GM21825 (cell line): Measurements from ENCODE around the gene USP32.
A peak's percentile ranks its signal among the peaks of the same experiment; 100 is the strongest.
"Not testable (repeated sequence)": the region's sequence is repeated elsewhere in the genome, so short reads cannot be mapped to it uniquely, and the experiment has no call there.

ENCODE experiments used
- ATAC-seq: cut with Tn5 transposase; IDR thresholded peaks from one replicate; pipeline ENCODE4 v1.9.1; 2021; ENCODE audit warnings: mild to moderate bottlenecking, moderate library complexity; ENCODE audit not compliant: unreplicated experiment

Gene USP32, protein sequence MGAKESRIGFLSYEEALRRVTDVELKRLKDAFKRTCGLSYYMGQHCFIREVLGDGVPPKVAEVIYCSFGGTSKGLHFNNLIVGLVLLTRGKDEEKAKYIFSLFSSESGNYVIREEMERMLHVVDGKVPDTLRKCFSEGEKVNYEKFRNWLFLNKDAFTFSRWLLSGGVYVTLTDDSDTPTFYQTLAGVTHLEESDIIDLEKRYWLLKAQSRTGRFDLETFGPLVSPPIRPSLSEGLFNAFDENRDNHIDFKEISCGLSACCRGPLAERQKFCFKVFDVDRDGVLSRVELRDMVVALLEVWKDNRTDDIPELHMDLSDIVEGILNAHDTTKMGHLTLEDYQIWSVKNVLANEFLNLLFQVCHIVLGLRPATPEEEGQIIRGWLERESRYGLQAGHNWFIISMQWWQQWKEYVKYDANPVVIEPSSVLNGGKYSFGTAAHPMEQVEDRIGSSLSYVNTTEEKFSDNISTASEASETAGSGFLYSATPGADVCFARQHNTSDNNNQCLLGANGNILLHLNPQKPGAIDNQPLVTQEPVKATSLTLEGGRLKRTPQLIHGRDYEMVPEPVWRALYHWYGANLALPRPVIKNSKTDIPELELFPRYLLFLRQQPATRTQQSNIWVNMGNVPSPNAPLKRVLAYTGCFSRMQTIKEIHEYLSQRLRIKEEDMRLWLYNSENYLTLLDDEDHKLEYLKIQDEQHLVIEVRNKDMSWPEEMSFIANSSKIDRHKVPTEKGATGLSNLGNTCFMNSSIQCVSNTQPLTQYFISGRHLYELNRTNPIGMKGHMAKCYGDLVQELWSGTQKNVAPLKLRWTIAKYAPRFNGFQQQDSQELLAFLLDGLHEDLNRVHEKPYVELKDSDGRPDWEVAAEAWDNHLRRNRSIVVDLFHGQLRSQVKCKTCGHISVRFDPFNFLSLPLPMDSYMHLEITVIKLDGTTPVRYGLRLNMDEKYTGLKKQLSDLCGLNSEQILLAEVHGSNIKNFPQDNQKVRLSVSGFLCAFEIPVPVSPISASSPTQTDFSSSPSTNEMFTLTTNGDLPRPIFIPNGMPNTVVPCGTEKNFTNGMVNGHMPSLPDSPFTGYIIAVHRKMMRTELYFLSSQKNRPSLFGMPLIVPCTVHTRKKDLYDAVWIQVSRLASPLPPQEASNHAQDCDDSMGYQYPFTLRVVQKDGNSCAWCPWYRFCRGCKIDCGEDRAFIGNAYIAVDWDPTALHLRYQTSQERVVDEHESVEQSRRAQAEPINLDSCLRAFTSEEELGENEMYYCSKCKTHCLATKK (N-terminal part only)

DNA sequence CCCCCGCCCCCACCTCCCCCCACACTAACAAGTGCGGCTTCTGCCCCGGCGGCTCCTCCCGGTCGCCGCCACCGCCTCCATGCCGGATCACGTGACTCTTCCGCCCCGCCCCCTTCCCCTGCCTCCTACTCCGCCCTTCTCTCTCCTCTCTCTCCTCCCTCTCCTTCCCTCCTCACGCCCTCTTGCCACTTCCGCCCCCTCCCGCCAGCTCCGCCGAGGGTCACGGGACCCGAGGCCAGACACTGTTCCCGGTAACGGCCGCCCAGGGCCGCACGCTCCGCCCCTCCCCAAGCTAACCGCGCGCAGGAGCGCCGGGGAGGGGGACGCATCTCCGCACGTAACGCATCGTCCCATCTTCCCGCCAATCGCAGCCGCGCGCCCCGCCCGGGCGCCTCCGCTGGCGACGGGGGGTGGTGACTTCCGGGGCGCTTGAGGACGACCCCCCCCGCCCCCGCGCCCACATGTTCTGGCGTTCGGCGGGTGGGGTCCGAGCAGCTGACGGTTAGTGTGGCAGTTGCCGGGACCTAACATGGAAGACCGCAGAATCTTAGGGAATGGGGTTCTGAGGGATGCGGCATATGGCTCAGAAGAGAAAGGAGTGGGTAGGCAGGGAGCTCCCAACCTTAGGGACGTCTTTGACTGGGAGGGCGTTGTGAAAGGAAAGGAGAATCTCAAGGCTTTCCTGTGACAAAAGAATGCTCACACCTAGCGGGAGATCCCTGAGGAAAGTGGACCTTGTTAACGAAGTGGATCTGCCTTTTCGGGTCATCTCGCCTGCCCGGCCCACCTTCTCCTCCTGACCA, at the start of gene USP32:
TSS of gene USP32 (minus strand) at position 92 of the 803 bp plus-strand sequence. CDS start 194 bp downstream, outside the sequence.
- ATAC-seq: peak; percentile 87

DNA sequence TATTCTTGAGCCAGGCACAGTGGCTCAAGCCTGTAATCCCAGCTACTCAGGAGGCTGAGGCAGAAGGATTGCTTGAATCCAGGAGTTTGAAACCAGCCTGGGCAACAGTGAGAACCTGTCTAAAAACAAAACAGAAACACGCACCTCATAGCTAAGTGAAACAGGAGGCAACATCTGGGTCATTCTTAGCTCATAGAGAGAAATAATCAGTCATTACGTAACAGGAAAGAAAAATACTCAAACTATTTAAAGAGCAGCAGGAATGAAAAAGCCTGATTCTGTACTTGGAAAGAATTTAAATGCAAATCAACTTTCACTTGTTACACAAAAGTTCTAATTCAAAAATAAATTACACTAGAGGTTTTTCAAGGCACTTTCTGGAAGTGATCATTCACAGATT, 47.6 kb upstream of the USP32 start:
- no peak for ATAC-seq

DNA sequence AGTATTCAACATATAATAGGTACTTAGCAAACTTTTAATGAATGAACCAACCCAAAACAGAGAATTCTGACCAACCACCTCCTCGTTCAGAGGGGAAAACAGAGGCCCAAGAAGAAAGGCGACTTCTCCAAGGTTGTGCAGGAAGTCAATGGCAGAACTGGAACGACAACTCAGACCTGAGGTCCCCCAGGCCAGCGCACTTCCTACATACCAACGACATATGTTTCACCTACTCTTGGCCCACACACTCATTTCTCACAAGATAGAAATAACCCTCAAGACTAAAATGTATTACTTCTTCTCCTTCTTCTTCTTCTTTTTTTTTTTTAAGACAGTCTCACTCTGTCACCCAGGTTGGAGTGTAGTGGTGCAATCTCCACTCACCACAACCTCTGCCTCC, 44.7 kb upstream of the USP32 start:
- no peak for ATAC-seq

DNA sequence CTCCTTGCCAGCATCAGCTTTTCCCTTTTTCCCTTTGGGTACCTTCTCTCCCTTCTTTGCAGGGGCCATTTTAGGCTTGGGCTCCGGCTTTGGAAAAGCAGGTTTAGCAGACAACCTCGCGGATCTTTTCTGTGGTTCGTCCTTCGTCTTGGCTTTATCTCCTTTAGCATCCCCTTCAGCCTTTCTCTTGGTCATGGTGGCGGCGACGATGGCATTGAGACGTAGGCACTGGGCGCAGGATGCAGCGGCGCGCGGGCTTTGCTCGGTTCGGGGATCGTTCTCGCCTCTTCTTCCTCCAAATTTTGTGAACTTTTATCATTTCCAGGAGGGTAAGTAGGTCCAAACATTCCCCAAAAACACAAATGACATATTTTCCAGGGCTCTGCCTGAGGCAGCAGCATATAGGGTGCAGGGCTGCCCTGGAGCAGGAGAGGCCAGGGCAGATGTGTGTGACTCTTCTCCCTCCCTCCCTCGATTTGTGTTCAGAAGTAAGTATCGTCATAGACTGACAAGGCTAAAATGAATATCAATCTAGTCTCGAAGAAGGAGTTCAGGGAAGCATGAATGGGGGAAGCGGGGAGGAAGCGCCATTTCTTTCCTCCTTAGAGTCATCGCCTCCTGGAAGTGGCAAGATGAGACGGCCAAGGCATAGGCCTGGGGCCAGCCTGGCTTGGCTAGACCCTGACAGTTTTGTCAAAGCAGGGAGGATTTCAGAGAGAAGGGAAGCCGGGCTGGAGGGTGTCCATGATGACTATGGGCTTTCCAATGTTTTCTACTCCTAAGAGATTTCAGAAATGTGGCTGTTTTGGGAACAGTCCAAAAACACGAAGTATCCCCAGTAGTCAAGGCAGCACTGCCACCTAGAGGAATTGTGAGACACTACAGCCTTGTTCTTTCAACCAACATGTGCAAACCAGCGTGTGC, 43.6 kb upstream of the USP32 start:
- no peak for ATAC-seq

DNA sequence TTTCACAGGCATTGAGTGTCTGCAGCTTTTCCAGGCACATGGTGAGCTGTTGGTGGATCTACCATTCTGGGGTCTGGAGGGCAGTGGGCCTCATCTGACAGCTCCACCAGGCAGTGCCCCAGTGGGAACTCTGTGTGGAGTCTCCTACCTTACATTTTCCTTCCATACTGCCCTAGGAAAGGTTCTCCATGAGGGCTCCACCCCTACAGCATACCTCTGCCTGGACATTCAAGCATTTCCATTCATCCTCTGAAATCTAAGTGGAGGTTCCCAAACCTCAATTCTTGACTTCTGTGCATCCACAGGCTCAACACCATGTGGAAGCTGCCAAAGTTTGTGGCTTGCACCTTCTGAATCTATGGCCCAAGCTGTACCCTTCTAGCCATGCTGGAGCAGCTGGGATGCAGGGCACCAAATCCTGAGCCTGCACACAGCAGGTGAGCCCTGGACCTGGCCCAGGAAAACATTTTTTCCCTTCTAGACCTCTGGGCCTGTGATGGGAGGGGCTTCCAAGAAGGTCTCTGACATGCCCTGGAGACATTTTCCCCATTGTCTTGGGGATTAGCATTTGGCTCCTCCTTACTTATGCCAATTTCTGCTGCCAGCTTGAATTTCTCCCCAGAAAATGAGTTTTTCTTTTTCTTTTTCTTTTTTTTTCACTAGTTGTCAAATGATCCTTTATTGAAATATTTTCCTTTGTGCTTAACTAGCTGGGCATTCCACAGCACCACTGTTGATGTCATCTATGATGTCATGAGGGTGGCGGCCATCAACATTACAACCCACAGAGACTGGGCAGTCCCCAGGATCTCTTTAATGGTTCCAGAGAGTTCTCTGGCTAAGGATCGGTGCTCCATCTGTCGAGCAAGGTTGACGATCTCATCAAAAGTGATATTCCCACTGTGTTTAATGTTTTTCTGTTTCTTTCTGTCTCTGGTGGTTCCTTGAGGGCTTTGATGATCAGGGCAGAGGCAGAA, 41.4 kb upstream of the USP32 start:
- not testable (repeated sequence) for ATAC-seq

DNA sequence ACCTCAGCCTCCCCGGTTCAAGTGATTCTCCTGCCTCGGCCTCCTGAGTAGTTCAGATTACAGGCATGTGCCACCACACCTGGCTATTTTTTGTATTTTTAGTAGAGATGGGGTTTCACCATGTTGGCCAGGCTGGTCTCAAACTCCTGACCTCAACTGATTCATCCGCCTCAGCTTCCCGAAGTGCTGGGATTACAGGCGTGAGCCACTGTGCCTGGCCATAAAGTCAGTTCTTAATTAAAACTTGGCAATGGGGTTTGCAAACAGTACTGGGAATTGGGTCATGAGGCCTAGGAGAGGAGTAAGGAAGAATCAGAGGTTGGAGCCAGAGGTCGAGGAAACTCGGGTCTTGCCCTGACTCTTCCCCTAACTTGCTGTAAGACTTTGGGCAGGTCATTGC, 38.6 kb upstream of the USP32 start:
- not testable (repeated sequence) for ATAC-seq

DNA sequence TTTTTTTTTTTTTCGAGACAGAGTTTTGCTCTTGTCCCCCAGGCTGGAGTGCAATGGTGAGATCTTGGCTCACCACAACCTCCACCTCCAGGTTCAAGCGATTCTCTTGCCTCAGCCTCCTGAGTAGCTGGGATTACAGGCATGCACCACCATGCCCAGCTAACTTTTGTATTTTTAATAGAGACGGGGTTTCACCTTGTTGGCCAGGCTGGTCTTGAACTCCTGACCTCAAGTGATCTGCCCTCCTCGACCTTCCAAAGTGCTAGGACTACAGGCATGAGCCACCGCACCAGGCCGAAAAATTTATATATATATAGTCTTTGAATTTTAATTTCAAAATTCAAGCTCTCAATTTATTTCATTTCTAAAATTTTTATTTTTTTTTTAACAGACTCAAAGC, 36.6 kb upstream of the USP32 start:
- ATAC-seq: not testable (repeated sequence)

DNA sequence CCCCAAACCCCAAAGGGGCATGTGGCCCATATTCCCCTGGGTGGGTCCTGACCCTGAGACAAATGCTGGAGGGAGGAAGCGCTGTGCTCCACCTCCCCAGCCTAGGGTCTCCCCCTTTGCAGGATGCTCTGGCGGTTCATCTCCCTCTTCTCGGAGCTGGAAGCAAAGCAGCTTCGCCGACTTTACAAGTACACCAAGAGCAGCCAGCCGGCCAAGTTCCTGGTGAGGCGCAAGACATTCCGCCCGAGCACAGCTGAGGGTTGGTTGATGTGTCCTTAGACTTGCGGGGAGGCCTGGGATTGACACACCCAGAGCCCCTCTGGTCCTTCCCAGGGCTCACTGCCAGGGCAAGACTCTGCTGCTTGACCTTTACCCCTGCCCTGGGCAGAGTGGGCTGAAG, 34.7 kb upstream of the USP32 start:
- no peak for ATAC-seq

DNA sequence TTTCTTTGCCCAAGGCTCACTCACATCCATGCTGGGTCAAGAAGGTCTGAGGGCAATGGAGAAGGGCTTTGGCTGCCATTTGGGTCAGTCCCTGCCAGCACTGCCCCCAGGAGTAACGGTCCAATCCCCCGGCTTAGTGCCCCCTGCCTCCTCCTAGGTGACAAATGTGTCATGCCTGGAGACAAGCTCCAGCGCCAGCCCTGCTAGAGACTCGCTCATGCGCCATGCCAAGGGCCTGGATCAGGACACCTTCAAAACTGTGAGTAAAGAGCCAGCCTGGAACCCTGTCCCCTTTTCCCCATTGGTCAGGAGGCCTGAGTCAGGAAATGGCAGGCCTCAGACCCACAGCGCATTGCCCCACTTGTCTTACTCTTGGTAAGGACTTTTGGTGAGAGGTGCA, 33.7 kb upstream of the USP32 start:
- no peak for ATAC-seq

DNA sequence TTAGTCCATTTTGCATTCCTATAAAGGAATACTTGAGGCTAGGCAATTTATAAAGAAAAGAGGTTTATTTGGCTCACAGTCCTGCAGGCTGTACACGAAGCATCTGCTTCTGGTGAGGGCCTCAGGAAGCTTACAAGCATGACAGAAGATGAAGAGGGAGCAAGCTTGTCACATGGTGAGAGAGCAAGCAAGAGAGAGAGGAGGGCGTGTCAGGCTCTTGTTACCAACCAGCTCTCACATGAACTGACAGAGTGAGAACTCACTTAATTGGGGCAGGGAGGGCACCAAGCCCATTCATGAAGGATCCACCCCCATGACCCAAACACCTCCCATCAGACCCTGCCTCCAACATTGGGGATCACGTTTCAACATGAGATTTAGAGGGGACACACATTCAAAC, 31.9 kb upstream of the USP32 start:
- ATAC-seq: no peak

DNA sequence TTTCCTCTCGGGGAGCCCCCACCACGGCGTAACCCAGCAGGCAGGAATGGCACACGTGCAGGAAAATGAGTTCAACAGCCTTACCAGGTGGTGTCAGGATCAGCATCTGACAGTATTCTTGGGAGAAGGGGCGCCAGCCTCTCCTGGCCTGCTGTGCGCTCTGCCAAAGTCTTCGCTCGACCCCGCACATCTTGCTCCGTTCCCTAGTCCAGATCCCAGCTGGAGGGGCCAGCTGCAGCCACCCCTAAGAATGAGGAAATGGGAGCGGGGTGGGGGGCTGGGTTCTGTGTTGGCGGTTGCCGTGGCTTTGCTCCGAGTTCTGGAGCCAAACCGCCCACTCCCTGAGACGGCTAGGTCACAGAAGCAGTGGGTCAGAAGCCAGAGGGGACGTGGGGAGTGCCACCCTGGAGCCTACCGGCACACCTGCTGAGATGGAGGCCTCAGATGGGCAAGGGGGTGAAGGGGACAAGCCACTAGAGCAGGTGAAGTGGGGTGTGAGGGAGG, 30.3 kb upstream of the USP32 start, which contains the start of gene CHCT1:
TSS of gene CHCT1 (plus strand) at position 328 of the 504 bp plus-strand sequence. CDS start at position 432, 104 bp downstream.
- no peak for ATAC-seq

DNA sequence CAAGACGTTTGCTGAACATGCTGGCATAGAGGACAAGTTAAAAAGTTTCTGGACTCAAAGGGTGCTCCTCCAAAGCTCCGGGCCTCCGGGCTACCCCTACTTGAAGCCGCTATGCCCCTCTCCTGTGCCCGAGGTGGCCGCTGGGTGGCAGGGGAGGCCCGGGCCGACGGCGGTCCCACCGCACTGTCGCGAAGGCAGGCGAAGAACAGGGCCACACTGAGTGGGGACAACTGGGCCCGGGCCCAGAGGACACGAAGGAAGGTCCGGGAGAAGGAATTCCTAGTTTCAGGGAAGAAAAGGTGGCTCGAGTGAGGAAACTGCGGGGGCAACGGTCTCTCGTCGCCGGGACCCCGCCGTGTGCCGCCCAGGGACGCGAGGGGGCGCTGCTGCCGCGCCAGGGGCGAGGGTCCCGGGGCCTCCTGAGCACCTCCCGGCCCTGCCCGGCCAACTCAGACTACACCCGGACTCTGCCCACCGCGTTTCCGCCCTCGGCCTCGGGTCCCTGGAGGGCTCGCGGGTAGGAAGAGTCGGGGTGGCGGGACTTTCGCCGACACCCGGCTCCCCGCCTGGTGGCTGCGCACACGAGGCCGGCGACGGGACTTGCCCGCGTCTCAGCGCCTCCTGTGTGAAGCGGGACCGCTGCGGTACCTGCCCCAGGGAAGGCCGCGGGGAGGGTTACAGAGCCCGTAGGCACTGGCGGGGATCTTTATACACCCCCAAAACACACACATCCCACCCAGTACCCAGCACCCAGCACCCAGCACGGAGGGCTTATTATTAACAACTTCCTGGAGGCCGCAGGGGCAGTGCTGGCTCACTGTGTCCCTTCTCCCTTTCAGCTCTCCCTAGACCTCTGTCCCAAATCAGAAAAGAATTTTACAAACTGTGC, 29.6 kb upstream of the USP32 start:
- peak; percentile 89 for ATAC-seq

DNA sequence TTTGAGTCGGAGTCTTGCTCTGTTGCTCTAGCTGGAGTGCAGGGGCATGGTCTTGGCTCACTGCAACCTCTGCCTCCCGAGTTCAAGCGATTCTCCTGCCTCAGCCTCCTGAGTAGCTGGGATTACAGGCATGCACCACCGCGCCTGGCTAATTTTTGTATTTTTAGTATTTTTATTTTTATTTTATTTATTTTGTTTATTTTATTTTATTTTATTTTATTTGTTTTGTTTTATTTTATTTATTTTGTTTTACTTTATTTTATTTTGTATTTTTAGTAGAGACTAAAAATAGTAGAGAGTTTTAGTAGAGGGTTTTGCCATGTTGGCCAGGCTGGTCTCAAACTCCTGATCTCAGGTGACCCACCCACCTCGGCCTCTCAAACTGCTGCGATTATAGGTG, 27.9 kb upstream of the USP32 start:
- not testable (repeated sequence) for ATAC-seq

DNA sequence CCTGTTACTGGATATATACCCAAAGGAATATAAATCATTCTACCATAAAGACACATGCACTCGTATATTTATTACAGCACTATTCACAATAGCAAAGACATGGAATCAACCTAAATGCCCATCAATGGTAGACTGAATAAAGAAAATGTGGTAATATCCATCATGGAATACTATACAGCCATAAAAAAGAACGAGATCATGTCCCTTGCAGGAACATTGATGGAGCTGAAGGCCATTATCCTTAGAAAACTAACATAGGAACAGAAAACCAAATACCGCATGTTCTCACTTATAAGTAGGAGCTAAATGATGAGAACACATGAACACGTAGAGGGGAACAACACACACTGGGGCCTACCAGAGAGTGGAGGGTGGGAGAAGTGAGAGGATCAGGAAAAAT, 27.1 kb upstream of the USP32 start:
- not testable (repeated sequence) for ATAC-seq

DNA sequence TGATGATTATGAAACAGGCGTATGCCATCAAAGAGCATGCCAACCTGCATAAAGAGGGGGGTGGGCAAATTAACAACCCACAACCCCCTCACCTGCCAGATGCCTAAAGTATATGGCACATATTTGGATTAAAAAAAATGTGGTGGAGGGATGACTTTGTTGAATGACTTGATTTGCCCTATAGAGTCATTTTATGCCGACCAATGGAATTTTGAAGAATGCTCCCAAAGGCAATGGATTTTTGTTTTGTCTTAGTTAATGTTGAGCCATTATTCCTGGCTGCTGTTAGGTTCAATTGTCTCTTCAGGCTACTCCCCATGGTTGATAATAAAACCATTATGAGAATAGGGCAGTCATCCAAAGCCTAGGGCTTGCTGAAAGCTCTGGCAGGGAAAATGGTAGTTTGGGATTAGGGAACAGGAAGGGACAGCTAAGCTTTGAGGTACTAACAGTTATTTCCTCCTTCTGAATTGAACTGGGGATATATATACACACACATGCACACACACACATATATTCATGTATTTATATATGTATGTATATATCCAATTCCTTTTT, 24.5 kb upstream of the USP32 start:
- ATAC-seq: no peak

DNA sequence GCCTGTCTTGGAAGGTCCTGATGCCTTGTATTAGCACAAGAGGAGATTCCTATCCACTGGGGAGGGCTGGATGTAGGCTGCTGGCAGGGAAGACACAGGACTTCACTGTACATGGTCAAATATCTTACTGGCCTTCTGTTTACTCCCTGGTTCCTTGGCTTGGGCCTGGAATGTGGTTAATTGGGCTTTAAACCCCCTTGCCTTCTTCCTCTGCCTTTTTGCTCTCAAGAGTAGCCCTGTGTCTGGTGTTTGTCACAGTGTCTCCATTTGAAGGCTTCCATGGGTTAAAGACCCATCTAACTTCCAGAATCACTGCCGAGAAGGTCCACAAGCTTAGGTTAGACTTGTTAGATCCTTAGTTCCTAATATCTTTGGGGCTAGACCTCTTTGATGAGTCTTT, 23.2 kb upstream of the USP32 start:
- no peak for ATAC-seq
